Kidney tubule cell (primary cell): ENCODE results near the gene AGBL2.
A peak's percentile ranks its signal among the peaks of the same experiment; 100 is the strongest.
"Not testable (repeated sequence)": the region's sequence is repeated elsewhere in the genome, so short reads cannot be mapped to it uniquely, and the experiment has no call there.

Experiments used
- DNase-seq: peaks from one replicate; pipeline ENCODE4 v3.0.0-alpha.2; 2018; ENCODE audit warnings: low spot score

Gene AGBL2, protein sequence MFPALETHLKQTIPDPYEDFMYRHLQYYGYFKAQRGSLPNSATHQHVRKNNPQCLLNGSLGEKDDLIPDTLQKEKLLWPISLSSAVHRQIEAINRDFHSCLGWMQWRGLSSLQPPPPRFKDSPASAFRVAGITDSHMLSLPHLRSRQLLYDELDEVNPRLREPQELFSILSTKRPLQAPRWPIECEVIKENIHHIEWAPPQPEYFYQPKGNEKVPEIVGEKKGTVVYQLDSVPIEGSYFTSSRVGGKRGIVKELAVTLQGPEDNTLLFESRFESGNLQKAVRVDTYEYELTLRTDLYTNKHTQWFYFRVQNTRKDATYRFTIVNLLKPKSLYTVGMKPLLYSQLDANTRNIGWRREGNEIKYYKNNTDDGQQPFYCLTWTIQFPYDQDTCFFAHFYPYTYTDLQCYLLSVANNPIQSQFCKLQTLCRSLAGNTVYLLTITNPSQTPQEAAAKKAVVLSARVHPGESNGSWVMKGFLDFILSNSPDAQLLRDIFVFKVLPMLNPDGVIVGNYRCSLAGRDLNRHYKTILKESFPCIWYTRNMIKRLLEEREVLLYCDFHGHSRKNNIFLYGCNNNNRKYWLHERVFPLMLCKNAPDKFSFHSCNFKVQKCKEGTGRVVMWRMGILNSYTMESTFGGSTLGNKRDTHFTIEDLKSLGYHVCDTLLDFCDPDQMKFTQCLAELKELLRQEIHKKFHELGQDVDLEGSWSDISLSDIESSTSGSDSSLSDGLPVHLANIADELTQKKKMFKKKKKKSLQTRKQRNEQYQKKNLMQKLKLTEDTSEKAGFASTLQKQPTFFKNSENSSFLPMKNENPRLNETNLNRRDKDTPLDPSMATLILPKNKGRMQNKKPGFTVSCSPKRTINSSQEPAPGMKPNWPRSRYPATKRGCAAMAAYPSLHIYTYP

DNA sequence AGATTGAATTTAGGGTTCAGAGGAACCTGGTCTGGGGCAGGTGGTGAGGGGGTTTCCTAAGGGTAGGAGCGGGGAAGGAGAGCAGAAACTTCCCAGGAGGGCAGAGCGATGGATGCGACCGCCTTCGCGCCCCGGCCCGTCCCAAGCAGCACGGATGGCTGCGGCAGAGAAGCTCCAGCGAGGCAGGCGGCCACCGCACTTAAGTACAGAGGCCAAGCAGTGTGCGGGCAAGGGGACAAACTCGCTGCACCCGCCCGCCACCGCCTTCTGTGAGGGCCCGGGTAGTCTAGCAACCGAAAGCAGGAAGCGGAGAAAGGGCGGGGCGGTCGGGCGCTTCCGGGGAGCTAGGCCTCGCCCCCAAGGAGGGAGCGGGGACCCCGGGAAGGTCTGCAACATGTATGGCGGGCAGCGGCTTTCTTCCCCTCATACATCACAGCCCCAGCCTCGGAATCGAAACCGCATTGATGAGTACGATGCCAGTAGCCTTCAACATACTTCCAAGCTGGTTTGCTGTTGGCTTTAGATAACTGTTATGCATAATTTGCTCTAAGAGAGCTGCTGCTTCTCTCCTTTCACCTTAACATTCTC lies at the start of gene AGBL2:
TSS of gene AGBL2 (minus strand) at position 288 of the 588 bp plus-strand sequence. CDS start 719 bp downstream, outside the sequence.
- peak; percentile 73 for DNase-seq

DNA sequence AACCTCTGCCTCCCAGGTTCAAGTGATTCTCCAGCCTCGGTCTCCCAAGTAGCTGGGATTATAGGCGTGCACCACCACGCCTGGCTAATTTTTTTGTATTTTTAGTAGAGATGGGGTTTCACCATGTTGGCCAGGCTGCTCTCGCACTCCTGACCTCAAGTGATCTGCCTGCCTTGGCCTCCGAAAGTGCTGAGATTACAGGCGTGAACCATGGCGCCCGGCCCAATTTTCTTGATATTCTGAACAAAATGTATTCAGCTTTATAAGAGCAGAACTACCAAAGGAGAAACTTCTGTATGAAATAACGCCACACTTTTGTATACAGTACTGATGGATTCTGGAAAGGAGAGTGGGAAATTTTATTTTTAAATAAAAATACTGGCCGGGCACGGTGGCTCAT lies 44.1 kb upstream of the AGBL2 start:
- not testable (repeated sequence) for DNase-seq

DNA sequence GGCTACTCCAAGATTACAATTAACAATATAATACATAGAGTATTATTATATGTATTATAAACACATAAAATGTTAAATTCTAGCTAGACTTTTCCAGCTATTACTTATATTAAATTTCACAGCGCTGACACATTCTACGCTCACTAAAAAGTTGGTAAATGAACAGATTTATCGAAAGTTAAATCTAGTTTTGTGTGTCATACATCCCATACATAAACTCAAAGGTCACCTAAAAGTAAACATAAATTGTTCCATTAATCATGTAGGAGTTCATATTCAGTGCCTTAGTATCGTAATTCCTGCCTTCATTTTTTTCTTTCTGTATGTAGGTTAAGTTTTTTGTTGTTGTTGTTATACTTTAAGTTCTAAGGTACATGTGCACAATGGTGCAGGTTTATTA lies 41.0 kb upstream of the AGBL2 start:
- DNase-seq, result no peak

DNA sequence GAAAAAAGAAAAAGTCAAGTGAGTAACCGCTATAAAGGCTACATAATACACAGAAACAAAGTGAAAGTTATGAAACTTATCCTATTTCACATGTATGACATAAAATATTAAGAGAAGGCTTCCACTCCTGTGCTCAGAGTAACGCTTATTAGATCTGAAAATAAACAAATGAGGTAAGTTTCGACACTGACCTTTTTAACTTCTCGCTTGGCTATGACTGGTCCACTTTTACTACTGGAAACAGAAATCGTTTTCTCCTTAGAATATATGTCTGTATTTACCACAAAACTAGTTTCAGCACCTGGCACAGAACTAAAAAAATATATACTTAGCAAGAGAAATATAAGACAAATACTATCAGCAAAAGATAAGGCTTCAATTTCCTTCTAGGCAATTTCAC lies 35.6 kb upstream of the AGBL2 start:
- DNase-seq, result no peak

DNA sequence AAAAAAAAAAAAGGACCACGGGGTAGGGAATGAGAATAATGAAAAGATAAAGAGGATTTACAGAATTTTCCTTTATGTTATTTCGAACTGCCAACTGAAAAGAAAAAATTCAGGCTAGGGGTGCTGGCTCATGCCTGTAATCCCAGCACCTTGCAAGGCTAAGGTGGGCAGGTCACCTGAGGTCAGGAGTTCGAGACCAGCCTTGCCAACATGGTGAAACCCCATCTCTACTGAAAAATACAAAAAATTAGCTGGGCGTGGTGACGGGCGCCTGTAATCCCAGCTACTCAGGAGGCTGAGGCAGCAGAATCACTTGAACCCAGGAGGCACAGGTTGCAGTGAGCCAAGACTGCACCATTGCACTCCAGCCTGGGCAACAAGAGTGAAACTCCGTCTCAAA lies 27.3 kb upstream of the AGBL2 start:
- not testable (repeated sequence) for DNase-seq

DNA sequence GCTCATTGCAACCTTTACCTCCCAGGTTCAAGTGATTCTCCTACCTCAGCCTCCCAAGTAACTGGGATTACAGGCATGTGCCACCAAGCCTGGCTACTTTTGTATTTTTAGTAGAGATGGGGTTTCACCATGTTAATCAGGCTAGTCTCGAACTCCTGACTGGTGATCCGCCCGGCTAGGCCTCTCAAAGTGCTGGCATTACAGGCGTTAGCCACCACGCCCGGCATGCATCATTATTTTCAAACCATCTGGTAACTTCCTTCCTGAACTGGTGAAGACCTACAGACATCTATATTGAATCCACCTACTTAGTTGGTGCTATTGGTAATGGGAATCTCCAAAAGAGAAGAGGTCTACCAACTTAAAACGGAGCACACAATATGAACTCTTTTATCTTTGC lies 22.6 kb upstream of the AGBL2 start:
- DNase-seq, result not testable (repeated sequence)

DNA sequence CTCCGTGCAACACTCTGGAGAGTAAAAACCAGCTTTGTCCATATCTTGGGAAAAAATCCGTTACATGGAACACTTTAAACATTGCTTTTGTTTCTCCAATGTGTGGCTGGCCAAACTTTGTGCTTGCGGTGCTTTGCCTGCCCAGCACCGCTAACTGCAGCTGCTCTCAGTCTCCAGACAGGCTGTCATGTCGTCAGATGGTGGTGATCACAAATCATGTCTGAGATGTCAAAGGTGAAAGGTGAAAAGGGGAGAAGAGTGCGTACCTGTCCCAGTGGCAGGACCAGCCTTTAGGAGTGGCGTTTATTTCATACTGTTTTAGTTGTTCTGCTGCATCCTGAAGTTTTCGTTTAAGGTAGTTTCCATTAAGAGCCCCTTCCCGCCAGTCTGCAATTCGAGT lies 17.1 kb upstream of the AGBL2 start:
- DNase-seq, result no peak

DNA sequence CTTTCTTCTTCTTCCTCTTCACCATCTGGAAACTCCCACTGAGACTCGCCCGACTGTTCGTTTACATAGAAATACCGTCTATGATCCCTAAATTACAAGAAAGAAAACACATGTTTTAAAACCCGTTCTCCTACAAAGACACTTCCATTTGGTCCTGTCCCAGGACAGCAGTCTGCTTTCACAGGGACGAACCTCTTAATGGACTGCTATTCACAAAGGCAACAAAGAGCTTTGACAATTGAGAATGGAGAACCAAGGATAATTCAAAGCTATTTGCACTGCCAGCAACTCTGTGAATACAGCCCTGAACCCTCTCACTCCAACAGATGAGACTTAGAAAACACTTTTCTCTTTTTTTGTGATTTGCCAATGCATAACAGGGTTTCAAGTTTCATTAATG lies 16.3 kb upstream of the AGBL2 start:
- no peak for DNase-seq

DNA sequence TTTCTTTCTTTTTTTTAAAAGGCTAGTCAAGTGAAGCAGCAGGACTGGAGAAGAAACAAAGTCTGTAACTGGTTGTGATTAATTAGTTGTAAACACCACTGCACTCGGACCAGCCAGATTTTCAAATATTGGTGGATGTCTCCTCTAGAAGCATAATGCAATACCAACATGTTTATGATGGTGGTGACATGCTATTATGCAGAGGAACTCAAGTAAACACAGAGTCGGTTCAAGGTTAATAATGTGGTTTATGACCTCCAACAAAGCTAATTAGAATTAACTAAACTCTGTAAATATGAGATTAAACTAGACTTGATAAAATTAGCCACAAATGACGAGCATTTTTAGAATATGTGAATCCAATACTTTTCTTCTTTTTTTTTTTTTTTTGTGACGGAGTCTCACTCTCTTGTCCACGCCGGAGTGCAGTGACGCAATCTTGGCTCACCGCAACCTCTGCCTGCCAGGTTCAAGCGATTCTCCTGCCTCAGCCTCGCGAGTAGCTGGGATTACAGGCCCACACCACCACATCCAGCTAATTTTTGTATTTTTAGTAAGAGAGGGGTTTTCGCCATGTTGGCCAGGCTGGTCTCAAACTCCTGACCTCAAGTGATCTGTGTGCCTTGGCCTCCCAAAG lies 11.8 kb upstream of the AGBL2 start:
- DNase-seq, result no peak

DNA sequence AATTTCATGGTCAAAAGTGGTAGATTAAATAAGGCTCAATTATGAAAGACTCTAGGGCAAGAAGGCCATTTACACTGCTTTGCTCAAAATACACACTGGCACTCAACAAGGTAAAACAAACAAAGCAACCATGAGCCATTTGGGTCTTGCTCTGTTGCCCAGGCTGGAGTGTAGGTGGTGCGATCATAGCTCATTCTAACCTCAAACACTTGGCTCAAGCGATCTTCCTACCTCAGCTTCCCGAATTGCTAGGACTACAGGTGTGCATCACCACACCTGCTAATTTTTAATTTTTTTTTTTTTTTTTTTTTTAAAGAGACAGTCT lies 10.9 kb upstream of the AGBL2 start:
- no peak for DNase-seq

DNA sequence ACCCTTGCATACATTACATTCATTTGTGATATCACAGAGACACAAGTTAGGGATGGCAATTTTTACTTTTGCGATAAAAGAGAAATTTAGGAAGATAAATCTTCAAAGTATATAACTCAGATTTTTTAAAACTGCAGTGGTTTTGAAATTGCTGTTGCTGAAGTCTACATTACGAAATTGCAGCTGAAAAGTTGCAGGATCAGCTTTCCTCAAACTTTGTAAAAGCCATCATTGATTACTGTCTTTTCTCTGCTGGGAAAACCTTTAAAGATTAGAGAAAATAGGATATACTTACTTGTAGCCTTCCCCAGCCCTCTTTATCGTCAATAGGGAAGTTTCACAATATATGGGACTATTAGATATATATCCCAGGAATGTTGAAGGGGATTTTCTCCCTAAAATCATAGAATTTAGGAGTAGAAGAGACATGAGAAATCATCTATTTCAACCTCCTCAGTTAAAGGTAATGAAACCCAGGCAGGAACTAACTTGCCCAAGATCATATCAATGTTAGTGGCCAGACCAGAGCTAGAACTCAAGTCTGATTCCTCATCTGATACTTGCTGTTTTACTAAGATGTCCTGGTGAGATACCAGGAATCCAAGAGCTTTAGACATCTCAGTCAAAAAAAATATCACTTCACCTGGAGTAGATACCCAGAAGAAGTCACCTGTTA lies 10.4 kb upstream of the AGBL2 start:
- DNase-seq, result no peak

DNA sequence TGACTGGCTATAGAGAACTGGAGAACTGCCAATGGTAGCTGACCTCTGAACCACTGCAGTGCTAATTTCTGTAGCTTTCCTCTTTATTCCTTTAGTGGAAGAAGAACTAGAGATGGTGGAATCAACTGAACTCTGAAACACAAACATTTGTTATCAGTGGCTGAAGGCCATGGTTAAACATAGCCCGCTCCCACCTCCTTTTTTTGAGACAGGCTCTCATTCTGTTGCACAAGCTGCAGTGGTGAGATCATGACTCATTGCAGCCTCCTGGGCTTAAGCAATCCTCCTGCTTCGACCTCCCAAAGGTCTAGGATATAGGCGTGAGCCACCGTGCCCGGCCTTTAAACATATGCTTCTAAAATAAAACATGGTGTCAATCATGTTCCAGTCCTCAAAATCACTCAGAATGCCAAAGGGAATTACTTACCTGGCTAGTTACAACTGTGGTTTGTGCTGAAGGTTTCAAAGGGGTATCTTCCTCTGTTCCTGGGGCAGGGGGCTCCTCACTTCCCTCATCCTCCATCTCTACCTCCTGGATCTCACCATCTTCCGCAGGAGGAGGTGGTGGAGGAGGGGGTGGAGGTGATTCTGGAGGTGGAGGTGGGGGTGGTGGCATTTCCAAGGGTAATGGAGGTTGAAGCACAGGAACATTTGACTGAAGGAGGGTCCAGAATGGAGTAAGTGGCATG lies 9.0 kb upstream of the AGBL2 start:
- DNase-seq, result no peak

DNA sequence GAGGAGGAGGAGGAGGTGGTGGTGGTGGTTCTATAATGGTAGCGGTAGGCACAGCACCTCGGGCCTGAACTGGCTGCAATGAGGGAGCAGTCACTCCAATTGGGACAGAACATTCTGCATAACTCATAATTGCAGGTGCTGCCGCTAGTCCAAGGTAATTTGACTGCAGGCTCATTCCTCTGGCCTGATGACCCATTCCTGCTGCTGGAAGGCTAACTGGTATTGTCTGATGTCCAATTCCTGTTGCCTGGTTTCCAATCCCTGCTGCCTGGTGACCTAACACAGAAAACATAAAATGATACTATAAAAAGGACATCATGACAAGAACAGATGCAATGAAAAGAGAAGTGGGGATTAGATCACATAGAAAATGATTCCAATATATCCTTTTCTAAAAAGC lies 7.9 kb upstream of the AGBL2 start:
- no peak for DNase-seq

DNA sequence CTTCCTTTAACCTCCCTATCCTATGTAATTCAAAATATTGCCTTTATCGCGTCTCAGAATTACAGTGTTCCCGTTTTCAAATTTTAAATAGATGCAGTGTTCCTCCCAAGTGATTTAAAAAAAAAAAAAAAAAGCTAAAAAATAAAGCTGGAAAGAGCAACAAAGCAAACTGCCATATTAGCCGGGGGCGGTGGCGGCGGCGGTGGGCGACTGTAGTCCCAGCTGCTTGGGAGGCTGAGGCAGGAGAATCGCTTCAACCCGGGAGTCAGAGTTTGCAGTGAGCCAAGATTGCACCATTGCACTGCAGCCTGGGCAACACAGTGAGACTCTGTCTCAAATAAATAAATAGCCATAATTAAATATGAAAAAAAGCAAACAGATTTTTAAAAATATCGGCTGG lies 5.5 kb upstream of the AGBL2 start:
- DNase-seq, result no peak

DNA sequence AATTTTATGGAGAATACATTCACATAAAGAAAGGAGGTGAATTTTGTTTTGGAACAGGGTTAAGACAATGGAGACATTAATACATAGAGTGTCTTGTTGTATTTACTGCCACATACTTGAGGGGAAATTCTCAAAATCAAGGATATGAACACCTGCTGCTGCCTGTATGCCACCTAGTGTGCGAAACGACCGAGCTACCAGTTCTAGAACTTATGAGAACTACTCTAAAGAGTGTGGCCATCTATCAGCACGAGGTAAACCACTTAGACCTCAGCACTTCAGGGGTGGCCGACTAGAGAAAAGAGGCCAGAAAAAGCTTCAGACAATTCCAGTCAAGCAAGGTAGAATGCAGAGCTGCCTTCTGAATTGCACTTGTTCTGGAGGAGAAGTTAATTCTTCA lies 1.5 kb upstream of the AGBL2 start:
- DNase-seq, result no peak

DNA sequence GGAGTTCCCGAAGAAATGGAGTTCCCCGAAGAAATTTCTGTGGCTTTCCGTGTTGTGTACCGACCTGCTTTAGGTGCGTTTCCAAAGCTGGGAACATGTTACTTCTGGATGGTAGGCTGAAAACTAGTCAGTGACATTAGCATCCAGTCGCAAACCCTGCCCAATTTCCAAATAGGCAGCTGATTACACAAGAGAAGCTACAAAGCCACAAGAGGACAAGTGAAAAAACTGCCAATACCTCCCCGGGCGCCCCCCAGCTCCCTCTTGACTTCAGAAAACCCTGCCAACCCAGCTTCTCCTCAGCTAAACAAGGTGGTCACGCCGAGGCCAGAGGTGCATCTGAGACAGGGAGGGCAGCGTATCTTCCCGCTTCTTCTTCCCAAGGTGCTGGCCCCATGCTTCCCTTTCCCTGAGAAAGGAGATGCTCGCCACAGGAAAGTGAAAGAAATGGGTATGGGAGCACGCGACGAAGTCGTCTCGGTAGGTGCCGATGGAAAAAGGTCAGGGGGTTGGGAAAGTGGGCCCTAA lies 551 bp downstream of the AGBL2 start:
- DNase-seq, result peak; percentile 22

DNA sequence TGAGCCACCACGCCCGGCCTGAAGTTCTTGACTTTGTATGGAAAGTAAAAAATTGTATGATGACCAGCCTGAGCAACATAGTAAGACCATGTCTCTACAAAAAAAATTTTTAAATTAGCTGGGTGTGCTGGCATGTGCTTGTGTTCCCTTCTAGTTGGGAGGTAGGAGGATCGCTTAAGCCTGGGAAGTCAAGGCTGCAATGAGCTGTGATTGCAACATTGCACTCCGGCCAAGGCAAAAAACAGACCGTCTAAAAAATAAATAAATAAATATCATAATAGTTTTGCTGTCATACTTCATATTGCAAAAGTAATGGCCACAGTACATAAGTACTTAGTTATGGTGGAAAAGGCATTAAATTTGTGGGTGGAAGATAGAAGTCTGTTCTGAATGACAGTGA lies 3.4 kb downstream of the AGBL2 start:
- no peak for DNase-seq

DNA sequence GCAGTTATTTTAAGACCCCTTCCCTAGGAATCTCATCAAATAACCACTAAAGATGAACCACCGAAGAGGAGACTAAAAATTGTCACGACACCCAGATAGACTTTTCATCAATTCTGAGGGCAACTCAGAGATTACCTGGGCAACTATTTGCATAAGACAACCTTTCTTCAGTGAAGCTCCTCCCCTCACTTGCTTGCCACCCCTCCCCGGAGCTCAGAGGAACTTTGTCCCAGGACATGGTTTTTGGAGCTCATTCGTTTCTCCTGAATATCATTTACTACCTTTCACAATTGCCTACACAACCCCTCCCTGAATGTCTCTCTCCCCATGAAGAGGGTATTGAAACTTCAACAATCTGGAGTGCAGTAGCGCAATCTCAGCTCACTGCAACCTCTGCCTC lies 3.9 kb downstream of the AGBL2 start:
- DNase-seq, result no peak

DNA sequence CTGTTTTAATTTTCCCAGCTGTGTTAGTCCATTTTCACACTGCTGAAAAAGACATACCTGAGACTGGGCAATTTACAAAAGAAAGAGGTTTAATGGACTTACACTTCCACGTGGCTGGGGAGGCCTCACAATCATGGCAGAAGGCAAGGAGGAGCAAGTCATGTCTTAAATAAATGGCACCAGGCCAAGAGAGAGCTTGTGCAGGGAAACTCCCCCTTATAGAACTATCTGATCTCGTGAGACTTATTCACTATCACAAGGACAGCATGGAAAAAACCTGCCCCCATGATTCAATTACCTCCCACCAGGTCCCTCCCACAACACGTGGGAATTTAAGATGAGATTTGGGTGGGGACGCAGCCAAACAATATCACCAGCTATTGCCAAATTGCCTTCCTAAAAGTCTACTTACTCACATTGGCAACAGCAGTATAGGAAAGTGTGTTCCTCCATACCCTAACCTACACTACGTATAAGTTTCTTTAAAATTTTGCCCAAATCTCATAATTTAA lies 7.8 kb downstream of the AGBL2 start:
- not testable (repeated sequence) for DNase-seq

DNA sequence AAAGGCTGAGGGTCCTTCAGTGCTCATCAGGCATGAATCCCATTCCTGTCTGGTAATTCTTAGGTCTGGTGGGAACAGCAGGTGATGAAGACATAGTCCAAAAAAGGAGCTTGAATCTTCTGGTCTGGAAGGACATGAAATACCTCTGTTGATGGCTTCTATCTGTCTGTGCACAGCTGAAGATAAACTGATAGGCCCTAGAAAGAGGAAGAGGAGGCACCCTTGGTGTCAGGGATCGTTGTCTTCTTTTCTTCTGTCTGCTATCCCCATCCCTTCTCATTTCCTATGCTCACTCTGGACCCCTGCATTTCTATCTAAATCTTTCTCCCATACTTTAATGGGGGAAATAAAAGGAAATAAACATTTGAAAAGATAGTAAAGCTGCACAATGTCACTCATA lies 9.4 kb downstream of the AGBL2 start:
- DNase-seq, result no peak

DNA sequence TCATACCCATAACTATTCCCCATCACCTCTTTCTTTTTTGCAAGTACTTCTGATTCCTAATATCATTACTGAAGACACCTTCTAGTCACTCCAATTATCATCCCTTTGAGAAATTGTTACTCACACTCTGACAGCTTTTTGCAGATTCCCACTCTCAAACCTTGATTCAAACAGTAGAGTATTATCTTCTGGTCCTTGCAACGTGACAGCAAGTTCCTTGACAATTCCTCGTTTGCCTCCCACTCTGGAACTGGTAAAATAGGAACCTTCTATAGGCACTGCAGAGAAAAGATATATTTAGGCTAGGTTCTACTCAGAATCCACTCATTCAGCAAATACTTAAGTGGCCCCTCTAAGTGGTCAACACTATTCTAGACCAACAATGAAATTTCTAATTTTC lies 23.2 kb downstream of the AGBL2 start:
- DNase-seq, result no peak
